ENCODE data around the gene DNAJB8.

Gene DNAJB8

DNA sequence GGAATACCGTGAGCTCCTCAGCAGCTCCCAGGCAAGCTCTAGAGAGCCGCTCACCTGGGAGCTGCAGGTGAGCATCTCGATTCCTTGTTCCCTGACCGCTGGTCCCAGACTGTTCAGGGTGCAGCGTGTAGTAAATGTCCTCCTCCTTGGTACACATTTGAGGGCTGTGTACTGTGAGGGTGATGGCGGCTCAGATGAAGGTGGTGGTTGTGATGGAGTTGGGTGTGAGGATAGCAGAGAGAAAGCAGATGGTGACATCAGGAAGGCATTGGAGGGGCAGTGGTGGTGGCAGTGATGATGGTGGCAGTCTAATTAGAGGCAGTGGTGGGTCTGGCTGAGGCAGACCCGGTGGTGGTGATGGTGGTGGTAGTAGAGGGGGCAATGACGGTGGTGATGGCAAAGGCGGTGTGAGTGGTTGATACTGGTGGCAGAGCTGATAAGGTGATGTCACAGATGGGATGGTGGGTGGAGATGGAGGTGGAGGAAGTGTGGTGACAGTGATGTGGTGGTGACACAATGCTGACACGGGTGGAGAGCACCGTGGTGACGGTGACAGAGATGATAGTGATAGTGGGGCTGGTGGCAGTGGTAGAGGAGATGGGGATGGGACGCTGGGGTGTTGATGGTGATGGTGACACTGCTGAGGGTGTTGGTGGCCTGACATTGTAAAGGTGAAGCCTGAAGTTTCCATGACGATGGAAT lies at the start of gene DNAJB8:
TSS of gene DNAJB8 (minus strand) at position 51 of the 702 bp plus-strand sequence. CDS start 3,645 bp downstream, outside the sequence.
- DNase-seq (ENCODE audit: extremely low read depth, low read depth): no peak
- no peak for TF ChIP-seq CTCF (IDR thresholded peaks at IDR 0.05; ENCODE audit: low read depth, low read length)

DNA sequence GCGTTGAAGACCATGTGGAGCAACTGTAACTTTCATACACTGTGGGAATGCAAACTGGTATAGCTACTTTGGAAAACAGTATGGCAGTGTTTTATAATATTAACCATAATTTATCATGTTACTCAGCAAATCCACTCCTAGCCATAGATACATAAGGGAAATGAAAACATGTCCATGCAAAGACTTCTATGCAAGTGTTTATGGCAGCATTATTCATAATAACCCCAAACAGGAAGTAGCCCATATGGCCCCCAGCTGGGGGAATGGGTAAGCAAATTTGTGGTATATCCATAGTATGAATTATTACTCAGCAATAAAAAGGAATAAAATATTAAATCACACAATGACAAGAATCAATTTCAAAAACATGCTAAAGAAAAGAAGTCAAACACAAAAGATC lies 49.3 kb upstream of the DNAJB8 start:
- no peak for DNase-seq (ENCODE audit: extremely low read depth, low read depth)
- TF ChIP-seq CTCF (IDR thresholded peaks at IDR 0.05; ENCODE audit: low read depth, low read length): no peak

DNA sequence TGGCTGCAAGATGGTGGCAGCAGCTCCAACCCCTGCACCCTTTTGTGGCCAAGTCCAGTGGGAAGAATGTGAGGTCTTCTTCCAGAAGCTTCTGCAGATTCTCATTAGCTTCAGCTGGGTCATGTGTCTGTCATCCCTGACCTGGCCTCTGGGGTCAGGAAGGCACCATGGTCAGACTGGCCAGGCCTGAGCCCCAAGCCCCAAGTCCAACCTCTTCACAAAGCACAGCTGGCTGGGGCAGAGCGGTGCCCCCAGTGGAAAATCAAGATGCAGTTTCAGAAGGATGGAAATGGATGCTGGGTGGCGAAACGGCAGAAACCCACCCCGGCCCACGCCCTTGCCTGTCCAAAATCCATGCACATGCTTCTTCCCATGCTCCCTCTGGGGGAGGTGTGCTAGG lies 42.2 kb upstream of the DNAJB8 start:
- TF ChIP-seq CTCF (IDR thresholded peaks at IDR 0.05; ENCODE audit: low read depth, low read length): no peak
- DNase-seq (ENCODE audit: extremely low read depth, low read depth): no peak

DNA sequence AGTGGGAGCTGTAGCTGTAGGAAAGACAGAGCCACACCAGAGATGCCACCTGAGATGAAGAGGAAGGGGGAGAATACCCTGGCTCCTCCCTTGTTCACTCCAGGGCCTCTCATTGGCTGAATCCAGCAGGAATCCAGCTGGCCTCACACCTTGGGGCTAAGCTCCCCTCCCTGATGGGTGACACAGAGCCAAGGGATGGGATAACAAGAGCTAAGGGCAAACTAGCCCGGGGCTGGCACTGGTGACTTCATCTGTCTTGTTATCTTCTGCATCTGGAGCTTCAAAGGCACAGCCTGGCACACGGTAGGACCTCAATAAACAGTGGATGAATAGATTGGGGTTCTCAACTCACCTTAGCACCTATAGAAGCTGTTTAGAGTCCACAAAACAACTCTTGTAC lies 40.1 kb upstream of the DNAJB8 start:
- no peak for TF ChIP-seq CTCF (IDR thresholded peaks at IDR 0.05; ENCODE audit: low read depth, low read length)
- DNase-seq (ENCODE audit: extremely low read depth, low read depth): no peak

- TF ChIP-seq CTCF (IDR thresholded peaks at IDR 0.05; ENCODE audit: low read depth, low read length): no peak
- no peak for DNase-seq (ENCODE audit: extremely low read depth, low read depth)
Observed at GRCh38 chr3:128505771-128506170, 39.1 kb upstream of the DNAJB8 start.

DNA sequence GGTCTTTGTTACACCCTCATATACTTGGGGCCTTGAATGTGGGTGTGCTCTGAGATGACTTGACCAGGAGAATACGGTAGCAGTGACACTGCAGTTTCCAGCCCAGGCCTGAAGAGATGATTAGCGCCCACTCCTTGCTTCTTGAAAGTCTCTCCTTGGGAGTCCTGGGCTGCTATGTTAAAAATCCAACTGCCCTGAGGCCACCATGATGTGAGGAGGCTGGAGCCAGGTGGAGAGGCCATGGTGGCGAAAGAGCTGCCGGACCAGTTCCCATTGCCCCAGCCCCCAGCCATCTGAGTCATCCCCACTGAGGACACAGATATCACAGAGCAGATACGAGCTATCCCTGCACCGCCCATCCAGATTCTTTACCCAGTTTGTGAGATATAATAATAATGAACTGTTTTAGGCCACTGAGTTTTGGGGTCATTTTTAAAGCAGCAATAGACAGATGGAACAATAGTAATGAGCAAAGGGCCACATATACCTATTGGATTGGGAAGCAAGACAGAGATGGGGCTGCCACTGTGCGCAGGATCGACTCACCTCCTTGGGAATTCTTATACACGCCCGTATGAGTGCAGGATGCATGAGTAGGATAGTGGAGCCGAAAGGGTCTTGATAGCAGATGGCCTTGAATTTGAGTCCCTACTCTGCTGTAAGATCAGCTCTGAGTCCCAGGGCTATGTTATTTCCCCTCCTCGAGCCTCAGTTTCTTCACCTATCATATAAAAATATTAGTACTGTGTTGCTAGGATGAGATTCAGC lies 38.5 kb upstream of the DNAJB8 start:
- no peak for TF ChIP-seq CTCF (IDR thresholded peaks at IDR 0.05; ENCODE audit: low read depth, low read length)
- DNase-seq (ENCODE audit: extremely low read depth, low read depth): no peak

GRCh38 chr3:128504533-128504915 lies 37.8 kb upstream of the DNAJB8 start:
- no peak for TF ChIP-seq CTCF (IDR thresholded peaks at IDR 0.05; ENCODE audit: low read depth, low read length)
- no peak for DNase-seq (ENCODE audit: extremely low read depth, low read depth)

Data from AG09319 (cell line).